WI38 (cell line): ENCODE measurements around the gene PEX11G.

Source experiments
- H3K4me3 ChIP-seq: 2 replicates; pipeline ENCODE4 v1.5.1; 2011; ENCODE audit warnings: low read depth, mild to moderate bottlenecking, control low read depth, low read length
- CTCF ChIP-seq: IDR thresholded peaks from 2 replicates; pipeline ENCODE4 v1.5.1; 2012; ENCODE audit warnings: low read depth, mild to moderate bottlenecking, control low read depth, low read length

Gene PEX11G

GRCh38 chr19:7488736-7489353, at the start of gene PEX11G:
PEX11G (minus strand) TSS chr19:7489035; CDS start chr19:7489010, 25 bp downstream.
- H3K4me3 ChIP-seq, result peak within 1 kb of the TSS; percentile 59
- TF ChIP-seq CTCF, result no peak

GRCh38 chr19:7535998-7536695, 47.3 kb upstream of the PEX11G start:
- peak overlapping the region; percentile 81 for H3K4me3 ChIP-seq
- TF ChIP-seq CTCF, result no peak

GRCh38 chr19:7535047-7535997, 46.5 kb upstream of the PEX11G start, which contains the start of gene PNPLA6:
PNPLA6 (plus strand) TSS chr19:7535717; CDS start chr19:7535789, 72 bp downstream.
- peak within 1 kb of the TSS; percentile 81 for H3K4me3 ChIP-seq
- no peak for TF ChIP-seq CTCF

- TF ChIP-seq CTCF, result peak; percentile 39; the same call in 1 of the 2 replicates
- peak overlapping the region; percentile 81 for H3K4me3 ChIP-seq
These were observed 45.8 kb upstream of the PEX11G start for GRCh38 chr19:7534531-7535046.

- H3K4me3 ChIP-seq, result peak overlapping the region; percentile 81
- TF ChIP-seq CTCF, result no peak
These were observed 45.2 kb upstream of the PEX11G start for GRCh38 chr19:7533925-7534480.

- H3K4me3 ChIP-seq, result peak overlapping the region; percentile 81
- no peak for TF ChIP-seq CTCF
These were observed 44.5 kb upstream of the PEX11G start for GRCh38 chr19:7533281-7533885.
